HepG2 (cell line): Measurements from ENCODE around the gene KCNJ14. TPM values are rescaled to one million over a fixed set of nuclear protein-coding genes. Genes with fewer than 3 reads are reported as not detected.

Experiments
- ARID5B ChIP-seq: IDR thresholded peaks from 2 replicates; pipeline ENCODE4 v1.4.0; 2020; ENCODE audit warnings: mild to moderate bottlenecking, missing genetic modification reagents
- ATF4 ChIP-seq, 2 experiments: fragments of 450-650 bp in 1 of 2; sonication (generic) in 1 of 2; formaldehyde crosslinking; IDR thresholded peaks; 2 replicates each; pipeline versions ENCODE4 v1.5.0 to v1.8.0; 2020 to 2022; ENCODE audit warnings: mild to moderate bottlenecking in 1 of 2, missing genetic modification reagents in 1 of 2
- EZH2 ChIP-seq: conservative IDR thresholded peaks from 2 replicates; pipeline ENCODE4 v1.6.1; 2012; ENCODE audit warnings: mild to moderate bottlenecking, low read depth, low read length, moderate library complexity
- GLMP ChIP-seq: sonication (generic); formaldehyde crosslinking; IDR thresholded peaks from 2 replicates; pipeline ENCODE4 v1.9.0; 2021; ENCODE audit warnings: missing genetic modification reagents, mild to moderate bottlenecking, borderline replicate concordance
- GPN1 ChIP-seq: sonication (generic); formaldehyde crosslinking; IDR thresholded peaks from 2 replicates; pipeline ENCODE4 v1.5.1; 2020; ENCODE audit warnings: missing genetic modification reagents, borderline replicate concordance
- IRX3 ChIP-seq: sonication (generic); formaldehyde crosslinking; IDR thresholded peaks from 2 replicates; pipeline ENCODE4 v1.8.1; 2023; ENCODE audit warnings: mild to moderate bottlenecking, low read depth, missing genetic modification reagents, borderline replicate concordance
- PCBP1 ChIP-seq: fragments of 200-400 bp; formaldehyde crosslinking; IDR thresholded peaks from 2 replicates; pipeline ENCODE4 v1.6.1; 2017; ENCODE audit warnings: mild to moderate bottlenecking, low read depth, low read length, borderline replicate concordance
- PHB2 ChIP-seq: fragments of 450-650 bp; IDR thresholded peaks from 2 replicates; pipeline ENCODE4 v1.6.1; 2018; ENCODE audit not compliant: partially characterized antibody
- SKIL ChIP-seq: sonication (generic); formaldehyde crosslinking; IDR thresholded peaks from 2 replicates; pipeline ENCODE4 v1.8.0; 2022; ENCODE audit warnings: missing genetic modification reagents, mild to moderate bottlenecking, moderate library complexity, borderline replicate concordance
- SMARCE1 ChIP-seq: fragments of 450-650 bp; IDR thresholded peaks from 2 replicates; pipeline ENCODE4 v1.6.1; 2017; ENCODE audit warnings: borderline replicate concordance
- SNAI1 ChIP-seq: sonication (generic); formaldehyde crosslinking; IDR thresholded peaks from 2 replicates; pipeline ENCODE4 v1.5.0; 2020; ENCODE audit warnings: mild to moderate bottlenecking, missing genetic modification reagents, borderline replicate concordance
- TRIM22 ChIP-seq: fragments of 450-650 bp; IDR thresholded peaks from 2 replicates; pipeline ENCODE4 v1.6.1; 2017
- ZBTB49 ChIP-seq: sonication (generic); formaldehyde crosslinking; IDR thresholded peaks from 2 replicates; pipeline ENCODE4 v1.4.0; 2020; ENCODE audit warnings: missing genetic modification reagents, borderline replicate concordance
- ZNF557 ChIP-seq: sonication (generic); formaldehyde crosslinking; IDR thresholded peaks from 2 replicates; pipeline ENCODE4 v1.4.0; 2020; ENCODE audit warnings: missing genetic modification reagents
- ZNF891 ChIP-seq: sonication (generic); formaldehyde crosslinking; IDR thresholded peaks from 2 replicates; pipeline ENCODE4 v1.5.0; 2020; ENCODE audit warnings: mild to moderate bottlenecking, missing genetic modification reagents
- polyA plus RNA-seq, 8 experiments: library from polyadenylated mRNA; depleted of rRNA in 3 of 8; stranded (reverse) in 7 of 8; unstranded in 1 of 8; fragments of >200 nt; fragmentation: Illumina TruSeq in 4 of 8; extraction: Trizol in 4 of 8; gene quantifications; 2 replicates each; pipeline versions ENCODE4 v1.2.1 to v1.2.3, GENCODE V29; 2011 to 2016; ENCODE audit warnings: low read depth in 4 of 8, missing spikeins in 1 of 8, mixed read lengths in 1 of 8; ENCODE audit not compliant: insufficient read depth in 1 of 8
- total RNA-seq, 5 experiments: library from RNA; depleted of rRNA; stranded (reverse); fragments of >200 nt; fragmentation: Illumina TruSeq; extraction: Trizol; gene quantifications; 2 replicates each; pipeline ENCODE4 v1.2.3, GENCODE V29; 2016; ENCODE audit warnings: low read depth in 1 of 5

Gene KCNJ14
- total and polyA plus RNA-seq, 2 of the 13 experiments (the other 11 are each of a cell fraction or from before 2014, with no cell fraction given): 0.20 to 0.51 TPM

GRCh38 chr19:48445606-48446481 is 9.5 kb upstream of the KCNJ14 start, which contains the start of gene GRWD1 (continued):
- TF ChIP-seq GLMP (CRISPR knock-in tag) (no peak), IRX3 (CRISPR knock-in tag) (no peak), ARID5B (CRISPR knock-in tag) (no peak), GPN1 (CRISPR knock-in tag) (no peak), PCBP1 (no peak), ZBTB49 (no peak), ZNF891 (CRISPR knock-in tag) (peak; percentile 86), SNAI1 (CRISPR knock-in tag) (no peak), SKIL (CRISPR knock-in tag) (no peak), EZH2 (no peak), PHB2 (no peak), ATF4 (CRISPR knock-in tag; IDR thresholded peaks at IDR 0.05) (no peak), TRIM22 (no peak), ZNF557 (CRISPR knock-in tag) (no peak), SMARCE1 (no peak)
